ENCODE results near the gene ITPR1.

Gene ITPR1

DNA sequence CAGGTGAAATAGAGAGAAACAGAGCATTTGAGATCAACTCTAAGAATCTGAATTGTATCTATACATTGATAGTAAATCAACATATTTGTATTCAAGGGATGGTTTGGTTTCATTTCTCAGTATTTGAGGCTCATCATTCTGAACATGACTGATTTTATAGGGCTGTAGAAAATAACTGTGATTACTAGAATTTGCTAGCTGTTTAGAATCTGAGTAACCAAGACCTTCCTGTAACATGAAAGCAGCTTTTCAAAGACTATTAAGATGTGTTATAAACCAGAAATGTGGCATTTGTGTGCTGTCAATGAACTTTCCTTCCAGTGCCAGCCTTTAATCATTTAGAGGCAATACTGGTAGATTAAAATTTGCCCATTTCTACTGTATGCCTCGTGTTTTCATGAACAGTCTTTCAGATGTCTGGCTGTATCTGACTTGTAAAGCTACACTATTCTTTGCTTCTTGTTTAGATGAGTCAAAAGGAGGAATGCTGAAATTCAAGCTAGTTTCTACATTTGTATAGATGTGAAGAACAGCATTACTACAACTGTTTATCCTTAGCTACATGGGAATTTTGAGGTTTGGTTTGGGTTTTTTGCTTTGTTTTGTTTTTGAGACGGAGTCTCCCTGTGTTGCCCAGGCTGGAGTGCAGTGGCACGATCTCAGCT is 348.8 kb downstream of the ITPR1 start:
- DNase-seq (ENCODE audit: low spot score), result no peak
- FAIRE-seq, result no peak

DNA sequence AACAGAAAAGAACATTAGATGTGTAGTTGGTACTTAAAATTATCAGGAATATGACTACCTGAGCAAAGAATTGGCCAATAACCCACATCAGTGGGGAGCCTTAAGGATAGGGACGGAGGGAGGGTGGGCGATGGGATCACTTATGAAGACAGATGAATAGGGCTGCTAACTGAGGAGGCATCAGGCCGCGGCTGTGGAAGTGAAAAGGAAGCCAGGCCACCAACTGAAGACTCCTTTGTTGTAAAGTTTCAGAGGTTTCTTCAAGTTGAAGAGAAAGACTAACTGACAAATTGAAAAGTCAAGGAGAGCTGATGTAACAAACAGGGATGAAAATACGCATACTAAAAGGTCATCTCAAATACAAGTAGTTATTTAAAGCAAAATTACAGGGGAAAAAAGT is 350.5 kb downstream of the ITPR1 start:
- DNase-seq (ENCODE audit: low spot score) (no peak), FAIRE-seq (no peak)

DNA sequence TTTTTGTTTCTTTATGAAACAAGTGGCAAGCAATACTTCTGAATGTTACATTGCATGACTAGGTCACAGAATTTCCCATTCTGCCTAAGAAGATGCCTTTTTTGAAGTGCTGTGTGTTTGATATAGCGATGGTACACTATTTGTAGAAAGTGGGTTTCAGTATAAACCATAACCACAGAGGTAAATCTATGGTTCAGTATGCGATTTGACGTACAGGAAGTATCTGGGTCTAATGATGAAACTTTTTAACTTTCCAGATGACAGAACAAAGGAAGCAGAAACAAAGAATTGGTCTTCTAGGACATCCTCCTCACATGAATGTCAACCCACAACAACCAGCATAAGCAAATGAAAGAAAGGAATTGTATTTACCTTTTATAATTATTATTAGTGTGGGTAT is 352.7 kb downstream of the ITPR1 start:
- no peak for FAIRE-seq
- no peak for DNase-seq (ENCODE audit: low spot score)

DNA sequence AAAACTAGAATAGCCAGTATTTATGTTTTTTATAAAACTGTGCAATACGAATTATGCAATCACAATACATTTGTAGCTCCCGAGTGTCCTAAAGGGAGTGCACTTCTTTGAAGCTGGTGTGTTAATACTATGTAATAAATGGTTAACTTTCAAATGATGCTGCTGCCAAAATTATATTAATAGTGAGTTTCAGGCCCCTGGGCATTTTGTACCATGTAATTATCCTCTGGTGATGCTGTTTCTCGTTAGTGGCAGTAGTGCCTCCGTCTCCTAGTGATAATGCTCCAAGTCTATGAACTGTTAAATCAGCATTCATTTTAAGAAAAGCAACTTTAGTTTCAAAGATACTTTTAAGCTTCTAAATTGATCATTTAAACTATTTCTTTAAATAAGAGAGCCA is 353.4 kb downstream of the ITPR1 start:
- DNase-seq (ENCODE audit: low spot score), result no peak
- no peak for FAIRE-seq

DNA sequence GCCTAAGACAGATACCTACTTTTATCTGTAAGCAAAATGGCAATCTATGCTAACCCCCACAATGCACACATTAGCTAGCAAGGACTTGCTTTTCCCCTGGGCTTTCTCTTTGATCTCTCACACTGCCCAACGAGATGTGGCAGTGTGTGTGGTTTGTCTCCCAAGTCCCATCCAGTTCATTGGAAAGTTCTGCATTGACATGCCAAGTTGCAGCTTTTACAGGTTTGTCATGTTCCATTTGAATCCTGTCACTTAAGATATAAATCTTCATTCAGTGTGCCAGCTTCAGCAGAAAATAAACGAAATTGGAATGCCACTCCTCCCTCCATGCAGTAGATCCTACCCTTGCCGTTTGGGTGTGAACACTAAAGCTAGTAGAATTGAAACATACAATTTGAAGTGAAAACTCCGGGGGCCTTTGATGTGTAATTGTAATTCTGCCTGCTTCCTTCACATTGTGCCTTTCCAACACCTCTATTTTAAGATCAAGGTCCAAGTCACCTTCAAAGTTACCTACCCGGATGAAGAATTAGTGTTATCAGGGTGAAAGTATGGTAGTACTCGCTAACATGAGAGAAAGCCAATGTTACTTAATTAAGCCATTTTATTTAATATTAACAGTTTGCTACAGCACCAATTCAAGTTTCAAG is 355.2 kb downstream of the ITPR1 start:
- FAIRE-seq (no peak), DNase-seq (ENCODE audit: low spot score) (no peak)

DNA sequence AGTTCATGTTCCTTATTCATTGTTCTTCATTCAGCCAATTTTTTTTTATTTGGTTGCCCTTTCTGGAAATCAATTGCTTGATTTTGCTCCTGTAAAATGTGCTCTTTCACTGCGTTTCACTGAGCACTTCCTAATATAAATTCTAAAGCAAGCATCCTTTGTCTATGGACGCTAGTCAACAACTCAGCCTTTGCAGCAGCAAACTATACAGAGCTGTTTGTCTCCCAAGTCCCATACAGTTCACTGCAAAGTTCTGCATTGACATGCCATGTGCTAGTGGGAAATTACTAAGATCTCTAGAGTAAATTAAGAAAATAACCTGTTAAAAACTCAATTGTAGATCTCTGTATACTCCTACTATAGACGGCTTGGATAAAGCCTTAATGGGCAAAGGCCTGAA is 356.0 kb downstream of the ITPR1 start:
- DNase-seq (ENCODE audit: low spot score) (no peak), FAIRE-seq (no peak)

DNA sequence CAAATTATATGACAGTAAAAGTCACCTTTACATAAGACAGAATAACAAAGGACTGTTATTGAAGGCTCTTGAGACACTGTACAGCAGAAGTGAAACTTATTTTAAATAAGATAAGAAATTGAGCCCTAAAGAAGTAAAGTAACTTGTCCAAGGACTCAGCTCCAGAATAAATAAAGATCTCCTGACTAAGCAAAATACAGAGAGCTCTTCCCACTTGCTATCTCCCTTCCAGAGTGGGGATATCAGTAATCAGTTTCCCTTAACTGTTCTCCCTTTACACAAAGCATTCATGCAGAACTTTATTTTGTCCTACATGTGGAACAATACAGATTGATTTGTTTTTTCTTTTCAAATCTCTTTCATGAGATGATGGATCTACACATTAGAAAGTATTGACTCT is 356.6 kb downstream of the ITPR1 start:
- no peak for FAIRE-seq
- no peak for DNase-seq (ENCODE audit: low spot score)

DNA sequence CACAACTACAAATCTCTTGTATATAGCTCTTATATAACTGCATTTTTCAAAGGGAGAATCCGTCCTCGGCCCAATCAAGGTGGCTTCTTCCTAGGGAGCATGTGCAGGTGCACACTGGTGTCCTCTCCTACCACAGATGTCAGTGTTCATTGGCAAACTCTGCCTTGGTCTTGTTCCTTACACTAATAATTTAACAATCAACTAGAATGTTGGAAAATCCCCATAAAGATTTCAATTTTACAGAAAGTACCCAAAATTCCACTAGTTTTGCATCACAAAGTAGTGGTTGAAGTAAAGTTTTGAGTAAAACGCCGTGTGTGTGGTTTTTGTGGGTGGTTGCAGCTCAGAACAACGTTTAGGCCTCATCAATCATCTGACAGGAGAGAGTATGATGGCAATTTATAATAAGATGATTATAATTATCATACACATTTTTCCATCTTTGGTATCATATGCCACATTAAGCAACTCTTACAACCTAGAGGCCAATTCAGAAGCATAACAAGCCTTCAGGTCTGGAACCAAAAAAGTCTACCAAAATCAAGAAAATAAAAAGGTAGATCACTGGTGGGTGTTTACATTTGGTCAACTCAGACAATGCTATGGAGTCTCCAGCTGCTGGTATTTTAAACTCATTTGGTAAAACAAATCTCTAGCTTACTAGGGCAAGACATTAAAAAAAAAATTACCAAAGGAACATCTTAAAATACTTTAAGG is 357.2 kb downstream of the ITPR1 start:
- DNase-seq (ENCODE audit: low spot score) (no peak), FAIRE-seq (no peak)

DNA sequence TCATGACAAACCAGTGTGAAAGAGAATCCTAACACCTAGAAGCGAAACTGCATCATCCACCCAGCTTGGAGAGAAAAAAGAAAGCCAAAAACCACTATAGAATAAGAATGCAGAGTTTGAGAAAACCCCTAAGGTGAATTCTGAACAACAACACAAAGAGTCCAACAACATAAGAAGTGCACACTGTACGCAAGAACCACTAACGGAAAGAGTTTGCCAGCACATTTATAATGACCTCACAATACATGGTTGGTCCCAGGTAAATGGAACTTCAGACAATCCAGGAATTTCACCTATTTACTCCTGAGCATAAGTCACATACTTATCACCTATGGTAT is 357.7 kb downstream of the ITPR1 start:
- FAIRE-seq, result no peak
- no peak for DNase-seq (ENCODE audit: low spot score)

DNA sequence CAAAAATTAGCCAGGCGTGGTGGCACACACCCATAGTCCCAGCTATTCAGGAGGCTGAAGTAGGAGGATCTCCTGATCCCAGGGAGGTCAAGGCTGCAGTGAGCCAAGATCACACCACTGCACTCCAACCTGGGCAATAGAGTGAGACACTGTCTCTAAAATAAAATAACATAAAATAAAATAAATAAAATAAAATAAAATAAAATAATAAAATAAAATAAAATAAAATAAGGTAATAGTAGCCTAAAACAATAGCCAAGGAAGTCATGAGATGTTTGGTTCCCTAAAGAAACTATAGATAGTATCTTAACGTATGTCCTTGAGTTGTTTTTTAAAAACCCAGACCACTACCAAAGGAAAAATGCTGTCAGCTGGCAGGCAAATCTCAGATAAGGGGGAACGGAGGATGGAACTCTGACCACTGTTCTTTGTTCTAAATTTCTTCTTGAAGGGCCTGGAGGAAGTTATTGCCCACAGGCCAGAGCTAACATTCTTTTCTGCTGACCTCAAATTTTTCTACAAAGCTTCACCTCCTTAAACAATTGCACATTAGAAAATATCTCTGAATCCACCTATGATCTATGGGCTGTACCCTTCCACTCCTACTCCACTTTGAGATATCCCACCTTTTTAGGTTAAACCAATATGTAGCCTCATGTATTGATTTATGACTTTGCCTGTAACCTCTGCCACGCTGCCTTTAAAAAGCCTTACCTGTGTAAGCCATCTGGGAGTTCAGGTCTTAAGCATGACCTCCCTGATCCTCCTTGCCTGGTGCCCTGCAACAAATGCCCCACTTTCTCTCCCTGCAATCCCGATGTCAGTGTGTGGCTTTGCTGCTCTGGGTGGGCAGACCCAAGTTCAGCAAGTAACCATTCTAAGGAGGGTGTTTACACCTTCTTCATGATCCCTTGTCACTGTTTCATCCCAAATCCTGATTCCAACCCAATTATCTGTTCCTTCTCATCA is 359.9 kb downstream of the ITPR1 start:
- FAIRE-seq (no peak), DNase-seq (ENCODE audit: low spot score) (peak; percentile 55)

DNA sequence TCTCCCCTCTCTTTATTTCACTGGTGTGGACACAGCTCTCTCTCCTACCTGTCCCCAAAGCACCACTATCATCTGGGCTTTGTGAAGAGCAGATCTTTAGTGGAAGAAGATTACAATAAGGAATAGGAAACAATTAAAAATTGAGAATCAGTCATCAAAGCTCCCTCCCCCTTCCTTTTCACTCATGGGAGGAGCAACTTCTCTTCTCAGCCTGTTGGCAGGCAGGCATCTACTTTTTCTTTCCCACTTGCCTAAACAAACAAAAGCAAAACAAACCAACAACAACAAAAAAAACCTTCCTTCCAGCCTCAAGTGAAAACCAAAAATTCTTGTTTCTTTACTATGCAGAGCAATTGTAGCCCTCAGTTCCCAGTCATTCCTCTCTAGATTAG is 360.6 kb downstream of the ITPR1 start:
- no peak for DNase-seq (ENCODE audit: low spot score)
- FAIRE-seq, result no peak

DNA sequence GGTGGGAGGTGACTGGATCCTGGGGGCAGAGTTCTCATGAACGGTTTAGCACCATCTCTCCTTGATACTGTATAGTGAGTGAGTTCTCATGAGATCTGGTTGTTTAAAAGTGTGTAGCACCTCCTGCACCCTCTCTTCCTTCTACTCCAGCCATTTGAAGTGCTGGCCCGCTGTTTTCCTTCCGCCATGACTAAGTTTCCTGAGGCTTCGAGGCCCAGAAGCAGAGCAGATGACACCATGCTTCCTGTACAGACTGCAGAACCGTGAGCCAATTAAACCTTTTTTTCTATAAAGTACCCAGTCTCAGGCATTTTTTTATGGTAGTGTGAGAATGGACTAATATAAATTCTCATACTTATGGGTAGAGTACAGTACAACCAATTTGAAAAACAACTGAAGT is 362.5 kb downstream of the ITPR1 start:
- DNase-seq (ENCODE audit: low spot score), result no peak
- peak; percentile 5 for FAIRE-seq

DNA sequence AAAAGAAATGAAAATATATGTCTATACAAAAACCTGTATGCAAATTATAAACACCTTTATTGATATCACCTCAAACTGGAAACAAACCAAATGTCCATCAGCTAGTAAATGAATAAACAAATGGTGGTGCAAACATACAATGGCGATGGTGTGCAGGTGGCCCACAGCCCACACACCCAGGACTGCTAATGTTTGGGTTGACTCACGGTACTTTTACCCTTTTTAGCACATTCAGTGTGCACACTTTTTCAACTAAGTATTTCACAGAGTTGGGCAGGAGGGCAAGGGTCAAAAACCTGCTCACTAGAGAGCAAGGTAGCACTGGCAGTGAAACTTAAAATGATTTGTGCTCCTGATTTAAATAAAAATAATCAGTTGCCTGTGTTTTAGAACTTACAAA is 363.0 kb downstream of the ITPR1 start:
- FAIRE-seq, result no peak
- no peak for DNase-seq (ENCODE audit: low spot score)

DNA sequence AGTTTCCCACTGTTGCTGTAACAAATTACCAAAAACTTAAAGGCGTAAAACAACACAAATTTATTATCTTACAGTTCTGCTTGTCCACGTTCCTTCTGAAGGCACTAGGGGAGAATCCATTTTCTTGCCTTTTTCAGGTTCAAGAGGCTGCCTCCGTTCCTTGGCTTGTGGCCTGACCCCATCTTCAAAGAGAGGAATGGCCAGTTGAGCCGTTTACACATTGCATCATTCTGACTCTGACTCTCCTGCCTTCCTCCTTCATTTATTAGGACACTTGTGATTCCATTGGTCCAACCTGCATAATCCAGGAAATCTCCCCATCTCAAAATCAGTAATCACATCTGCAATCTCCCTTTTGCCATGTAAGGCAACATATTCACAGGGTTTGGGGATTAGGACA is 363.4 kb downstream of the ITPR1 start:
- FAIRE-seq (no peak), DNase-seq (ENCODE audit: low spot score) (no peak)

DNA sequence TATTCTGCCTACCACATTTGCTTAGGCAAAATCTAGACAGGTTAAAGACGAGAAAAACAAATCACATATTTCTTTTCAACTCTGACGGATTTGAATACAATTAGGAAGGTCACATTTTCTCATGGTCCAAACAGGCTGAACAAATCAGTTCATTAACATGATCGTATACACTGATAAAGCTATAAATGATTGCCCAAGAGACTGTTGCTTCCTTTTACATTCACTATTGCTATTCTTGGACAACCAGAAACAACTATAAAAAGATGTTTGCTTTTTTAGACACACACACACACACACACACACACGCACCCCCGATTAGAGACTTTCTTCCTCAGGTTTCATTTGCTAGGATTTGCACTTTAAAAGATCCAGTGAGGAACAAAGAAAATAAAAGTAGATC is 363.8 kb downstream of the ITPR1 start:
- DNase-seq (ENCODE audit: low spot score), result no peak
- no peak for FAIRE-seq

DNA sequence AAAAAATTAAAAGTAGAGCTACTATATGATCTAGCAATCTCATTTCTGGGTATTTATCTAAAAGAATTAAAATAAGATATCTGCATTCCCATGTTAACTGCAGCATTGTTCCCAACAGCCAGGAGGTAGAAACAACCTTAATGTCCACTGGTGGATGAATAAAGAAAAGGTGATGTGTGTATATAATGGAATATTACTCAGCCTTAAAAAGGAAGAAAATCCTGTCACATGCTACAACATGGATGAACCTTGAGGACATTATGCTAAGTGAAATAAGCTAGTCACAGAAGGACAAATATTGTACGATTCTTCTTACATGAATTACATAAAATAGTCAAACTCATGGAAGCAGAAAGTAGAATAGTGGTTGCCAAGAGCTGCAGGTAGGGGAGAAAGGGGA is 366.6 kb downstream of the ITPR1 start:
- DNase-seq (ENCODE audit: low spot score), result no peak
- peak; percentile 52 for FAIRE-seq

DNA sequence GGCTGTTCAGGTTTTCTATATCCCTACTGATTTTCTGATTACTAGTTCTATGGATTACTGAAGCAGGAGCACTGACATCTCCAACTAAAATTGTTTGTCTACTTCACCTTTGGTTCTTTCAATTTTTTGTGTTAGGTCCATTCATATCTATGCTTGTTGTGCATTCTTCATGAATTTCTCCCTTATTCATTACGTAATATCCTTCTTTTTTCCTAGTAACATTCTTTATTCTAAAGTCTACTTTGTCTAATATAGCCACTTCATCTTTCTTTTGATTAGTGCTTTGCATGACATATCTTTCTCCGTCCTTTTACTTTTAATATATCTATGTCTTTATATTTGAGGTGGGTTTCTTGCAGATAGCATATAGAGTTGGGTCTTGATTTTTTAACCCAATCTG is 369.8 kb downstream of the ITPR1 start:
- no peak for FAIRE-seq

DNA sequence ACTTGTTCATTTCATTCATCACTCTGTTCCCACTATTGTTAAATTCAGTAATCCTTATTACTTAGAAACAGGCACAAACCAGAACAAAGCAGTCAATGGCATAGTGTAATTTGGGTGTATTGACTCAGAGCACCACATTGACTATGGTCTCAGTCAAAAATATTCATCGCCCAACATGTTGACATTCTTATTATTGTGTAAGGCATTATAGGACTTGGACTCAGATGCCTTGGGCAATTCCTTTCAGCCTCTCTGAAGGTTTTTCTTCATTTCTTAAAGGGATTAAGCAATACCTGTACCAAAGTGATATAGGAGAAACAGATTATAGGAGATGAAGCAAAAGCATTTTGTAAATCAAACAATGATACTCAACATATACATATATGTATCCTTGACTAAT is 371.4 kb downstream of the ITPR1 start:
- DNase-seq (ENCODE audit: low spot score) (no peak), FAIRE-seq (no peak)

More for the DNA sequence above, 369.8 kb downstream of the ITPR1 start:
- DNase-seq (ENCODE audit: low spot score), result no peak

DNA sequence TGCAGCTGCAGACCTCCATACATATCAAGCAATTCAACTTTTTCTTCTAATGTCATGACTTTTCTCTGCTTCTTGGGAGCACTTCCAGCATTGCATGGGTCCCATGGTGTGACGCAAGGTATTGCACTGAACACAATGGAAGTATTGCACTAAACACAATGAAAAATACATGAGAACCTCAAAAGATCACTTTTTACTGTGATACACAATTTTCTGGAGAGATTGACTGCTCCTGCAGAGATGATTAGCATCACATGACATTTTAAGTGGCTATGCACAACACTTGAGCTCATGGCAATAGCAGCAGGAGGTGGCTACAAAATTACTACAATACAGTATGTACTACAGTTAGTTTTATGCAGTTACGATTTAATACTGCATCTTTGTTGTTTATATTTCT is 372.6 kb downstream of the ITPR1 start:
- FAIRE-seq, result no peak
- DNase-seq (ENCODE audit: low spot score), result no peak

DNA sequence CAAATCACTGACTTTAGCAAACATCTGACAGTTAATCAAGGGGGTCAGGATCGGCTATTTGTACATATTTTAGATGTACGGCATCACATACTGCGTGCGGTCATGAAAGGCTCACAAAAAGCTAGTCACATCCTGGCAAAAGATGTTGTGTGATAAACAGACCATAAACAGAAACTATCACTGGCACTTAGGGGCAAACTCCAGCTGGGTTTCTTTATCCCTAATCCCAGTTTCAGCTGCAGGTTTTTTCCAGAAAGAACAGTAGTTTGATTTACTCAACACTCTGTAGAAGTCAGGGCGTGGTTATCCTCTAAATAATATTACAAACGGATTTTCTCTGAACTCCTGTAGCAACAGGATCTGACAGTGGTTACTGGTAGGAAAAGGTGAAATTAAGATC is 373.7 kb downstream of the ITPR1 start:
- DNase-seq (ENCODE audit: low spot score) (no peak), FAIRE-seq (no peak)

DNA sequence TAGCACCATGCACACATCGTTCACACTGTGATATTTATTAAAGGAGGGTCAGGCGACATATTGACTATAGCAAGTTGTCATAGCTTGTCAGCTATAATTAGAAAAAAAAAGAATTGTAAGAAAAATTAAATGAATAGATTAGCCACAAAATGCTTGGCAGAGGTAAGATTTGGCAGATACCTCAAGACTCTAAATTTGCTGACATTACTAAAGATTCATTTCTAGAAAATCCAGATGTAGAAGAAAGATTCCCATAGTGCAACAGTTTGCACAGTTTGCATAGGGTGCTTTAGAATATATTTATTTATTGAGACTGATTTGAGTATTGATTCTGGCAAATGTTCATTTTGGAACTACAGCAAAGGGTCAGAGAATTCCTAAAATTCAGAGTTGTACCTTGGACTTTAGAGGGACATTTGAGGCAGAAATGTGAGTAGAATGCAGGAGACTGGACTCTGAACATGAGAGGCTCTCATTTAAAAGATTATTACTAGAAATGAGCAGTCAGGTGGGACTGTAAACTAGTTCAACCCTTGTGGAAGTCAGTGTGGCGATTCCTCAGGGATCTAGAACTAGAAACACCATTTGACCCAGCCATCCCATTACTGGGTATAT is 384.1 kb downstream of the ITPR1 start:
- FAIRE-seq (no peak), DNase-seq (ENCODE audit: low spot score) (no peak)
